H54 (cell line): ENCODE measurements around the gene FOXO1.

Experiments
- DNase-seq: peaks from one replicate; pipeline ENCODE4 v3.0.0; 2011; ENCODE audit warnings: low spot score, mixed read lengths; ENCODE audit not compliant: insufficient read length
- FAIRE-seq: peaks from 3 replicates; lab custom pipeline; 2011; peaks lifted over from hg19 to GRCh38; lab: Jason Lieb, UNC
- POLR2A ChIP-seq: IDR thresholded peaks from 2 replicates; pipeline ENCODE4 v1.6.1; 2011; ENCODE audit warnings: low read depth, mild to moderate bottlenecking, low read length

Gene FOXO1

DNA sequence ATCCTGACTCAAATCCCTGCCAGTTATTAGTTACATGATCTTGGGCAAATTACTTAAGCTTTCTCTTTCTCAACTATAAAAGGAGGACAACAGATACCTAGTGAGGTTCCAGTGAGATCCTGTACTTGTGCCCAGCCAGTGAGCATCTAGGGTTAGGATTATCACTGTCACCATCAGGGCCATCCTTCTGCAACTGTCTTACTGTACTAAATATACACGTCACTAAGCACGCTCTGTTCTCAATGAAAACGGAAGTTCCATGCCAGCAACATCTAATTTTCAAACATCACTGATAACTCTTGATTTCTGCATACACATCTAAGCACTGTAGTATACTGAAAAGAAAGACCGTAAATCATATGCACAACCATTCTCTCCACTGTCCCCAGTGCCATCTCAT, 70.0 kb downstream of the FOXO1 start:
- TF ChIP-seq POLR2A, result no peak
- DNase-seq (no peak), FAIRE-seq (no peak)

DNA sequence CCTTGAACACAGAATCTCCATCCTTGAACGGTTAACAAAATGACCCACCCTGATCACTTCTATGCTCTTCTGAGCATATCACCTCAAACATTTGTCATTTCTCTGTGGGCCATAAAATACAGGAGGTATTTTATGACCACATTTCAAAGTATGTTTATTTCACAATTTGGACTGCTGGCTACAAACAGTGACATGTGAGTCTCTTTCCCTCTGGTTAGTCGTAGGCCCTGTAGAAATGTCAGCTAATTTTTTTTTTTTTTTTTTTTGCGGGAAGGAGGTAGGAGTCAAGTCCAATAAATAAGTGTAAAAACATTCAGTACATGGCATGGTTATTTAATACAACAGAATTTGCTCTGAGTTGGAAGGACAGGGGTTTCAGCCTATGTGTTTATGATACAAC, 70.7 kb downstream of the FOXO1 start:
- no peak for FAIRE-seq
- no peak for TF ChIP-seq POLR2A

DNA sequence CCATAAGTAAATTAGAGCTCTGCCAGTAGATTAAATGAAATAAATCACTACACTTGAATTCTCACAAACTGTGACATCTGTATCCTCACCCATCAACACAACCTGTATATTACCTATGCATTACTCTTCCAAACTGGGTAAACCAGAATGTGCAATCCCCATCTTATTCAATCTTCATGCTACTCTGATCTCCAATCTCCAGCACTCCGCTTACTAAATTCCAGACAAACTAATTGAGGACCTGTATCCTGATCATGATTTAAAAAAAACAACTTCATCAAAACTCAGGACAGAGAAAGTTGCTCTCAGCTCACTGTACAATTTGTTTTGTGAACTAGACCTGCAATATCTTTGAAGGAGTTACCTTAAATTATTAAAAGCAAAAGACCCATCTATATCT, 74.4 kb downstream of the FOXO1 start:
- DNase-seq, result no peak
- TF ChIP-seq POLR2A, result no peak
- FAIRE-seq, result no peak

More for the DNA sequence above, 70.7 kb downstream of the FOXO1 start:
- DNase-seq, result no peak

DNA sequence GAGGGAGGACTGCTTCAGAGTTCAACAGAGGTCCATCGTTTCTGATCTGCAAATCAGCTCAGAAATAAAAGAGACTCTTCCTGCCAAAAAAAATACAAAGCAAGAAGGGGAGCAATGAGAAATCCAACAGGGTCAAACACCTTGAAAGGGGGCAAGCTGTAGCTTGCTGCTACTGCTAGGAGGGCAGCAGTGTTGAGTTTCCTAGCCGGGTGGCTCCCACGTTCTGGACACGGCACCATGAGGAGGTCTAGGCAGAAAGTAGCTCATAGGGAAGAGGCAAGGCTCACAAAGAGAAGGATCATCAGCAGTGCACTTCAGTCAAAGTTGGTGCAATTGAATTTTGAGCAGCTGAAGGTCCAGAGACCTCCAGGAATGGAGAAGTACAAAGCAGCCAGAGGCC, 75.3 kb downstream of the FOXO1 start:
- no peak for TF ChIP-seq POLR2A
- no peak for FAIRE-seq
- no peak for DNase-seq

- FAIRE-seq (no peak), DNase-seq (no peak)
- no peak for TF ChIP-seq POLR2A
Measured at GRCh38 chr13:40590112-40590862, 76.2 kb downstream of the FOXO1 start.

GRCh38 chr13:40589285-40590109, 76.9 kb downstream of the FOXO1 start:
- TF ChIP-seq POLR2A, result no peak
- DNase-seq (no peak), FAIRE-seq (no peak)

DNA sequence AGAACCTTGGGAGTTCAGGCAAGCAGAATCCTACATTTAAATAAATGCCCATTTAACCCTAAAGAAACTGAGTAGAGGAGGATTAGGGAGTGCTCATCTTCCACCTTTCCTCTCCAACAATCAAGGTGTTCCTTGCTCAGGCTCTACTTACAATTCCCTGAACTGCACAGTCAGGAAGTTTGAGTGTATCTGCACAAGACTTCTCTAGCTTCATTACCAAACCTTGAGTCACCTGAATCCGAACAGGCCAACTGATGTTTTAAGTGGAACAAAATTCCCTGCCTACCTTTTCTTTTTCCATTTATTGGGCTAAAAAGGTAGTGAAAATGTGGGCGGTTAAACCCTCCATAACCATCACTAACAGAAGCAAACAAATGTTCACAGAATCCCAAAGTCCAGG, 78.3 kb downstream of the FOXO1 start:
- no peak for DNase-seq
- no peak for FAIRE-seq
- no peak for TF ChIP-seq POLR2A

- no peak for TF ChIP-seq POLR2A
- no peak for FAIRE-seq
- DNase-seq, result no peak
Measured at GRCh38 chr13:40586886-40587565, 79.4 kb downstream of the FOXO1 start.

DNA sequence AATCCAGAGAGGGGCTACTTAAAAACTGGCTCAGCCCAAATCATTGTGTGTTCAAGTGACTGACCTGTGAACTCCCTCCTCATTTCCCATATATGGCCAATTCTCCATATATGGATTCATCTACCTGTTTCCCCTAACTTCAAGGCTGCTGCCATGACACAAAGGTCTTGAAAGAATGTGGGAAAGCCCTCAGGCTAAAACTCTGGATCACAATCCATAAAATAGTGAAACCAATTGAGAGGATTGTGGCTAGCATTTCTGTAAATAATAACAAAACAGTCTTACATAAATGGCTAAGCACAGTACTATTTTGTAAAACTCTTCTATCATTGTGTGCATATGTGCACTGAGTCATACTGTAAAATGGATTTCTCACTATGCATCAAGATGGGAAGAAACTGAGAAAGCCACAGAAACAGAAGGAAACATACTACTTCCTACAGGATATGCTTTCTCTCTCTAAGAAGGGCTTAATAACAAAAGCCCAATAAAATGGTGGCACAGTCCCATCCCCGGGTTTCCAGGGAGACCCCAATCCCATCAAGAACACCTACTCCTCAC, 80.5 kb downstream of the FOXO1 start:
- FAIRE-seq (no peak), DNase-seq (no peak)
- TF ChIP-seq POLR2A, result no peak

GRCh38 chr13:40583738-40584137, 82.7 kb downstream of the FOXO1 start:
- no peak for DNase-seq
- FAIRE-seq, result no peak
- no peak for TF ChIP-seq POLR2A

GRCh38 chr13:40582531-40582930, 83.9 kb downstream of the FOXO1 start:
- FAIRE-seq (no peak), DNase-seq (no peak)
- no peak for TF ChIP-seq POLR2A

DNA sequence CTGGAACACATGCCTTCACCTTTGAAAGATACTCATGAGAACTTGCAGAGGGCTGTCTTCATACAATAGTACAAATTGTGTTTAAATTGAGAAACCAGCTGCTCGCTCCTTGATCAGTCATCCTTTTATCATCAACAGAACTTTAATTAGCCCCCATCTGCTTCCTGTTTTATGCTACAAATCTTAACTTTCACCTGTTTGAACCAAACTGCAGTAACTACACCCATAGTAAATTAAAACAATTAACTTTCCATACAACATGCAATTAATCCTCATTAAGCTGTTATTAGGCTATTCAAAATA, 85.2 kb downstream of the FOXO1 start:
- DNase-seq (no peak), FAIRE-seq (no peak)
- TF ChIP-seq POLR2A, result no peak

DNA sequence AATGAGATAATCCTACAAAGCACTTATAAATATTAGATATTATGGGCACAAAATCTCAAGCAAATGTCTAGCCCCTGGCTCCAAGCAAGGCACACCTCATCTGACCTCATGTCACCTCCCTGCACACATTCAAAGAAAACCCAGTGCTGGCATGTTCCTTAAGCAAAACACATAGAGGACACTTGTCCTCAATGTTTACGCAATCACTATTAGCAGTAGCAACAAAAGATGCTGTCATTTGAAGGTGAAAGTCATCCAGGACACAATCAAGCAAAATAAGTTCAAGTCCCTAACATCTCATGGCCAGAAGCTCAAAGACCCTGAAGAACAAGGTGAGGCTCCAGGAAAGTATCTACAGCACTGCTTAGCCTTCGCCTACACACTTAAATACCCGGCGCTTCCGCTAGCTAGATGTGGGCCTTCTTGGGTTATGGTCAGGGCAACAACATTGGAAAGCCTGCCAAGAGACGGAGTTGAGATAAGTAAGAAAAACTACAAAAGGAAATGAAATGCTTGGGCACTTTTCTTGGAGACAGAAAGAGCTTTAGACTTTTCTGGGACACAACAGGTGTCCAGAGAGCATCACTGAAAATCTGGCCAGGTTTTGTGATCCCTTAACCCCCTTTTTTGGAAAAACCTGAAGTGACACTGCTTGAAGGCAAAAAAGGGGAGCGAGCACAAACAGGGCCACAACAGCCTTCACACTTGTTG, 85.7 kb downstream of the FOXO1 start:
- DNase-seq (no peak), FAIRE-seq (no peak)
- no peak for TF ChIP-seq POLR2A

DNA sequence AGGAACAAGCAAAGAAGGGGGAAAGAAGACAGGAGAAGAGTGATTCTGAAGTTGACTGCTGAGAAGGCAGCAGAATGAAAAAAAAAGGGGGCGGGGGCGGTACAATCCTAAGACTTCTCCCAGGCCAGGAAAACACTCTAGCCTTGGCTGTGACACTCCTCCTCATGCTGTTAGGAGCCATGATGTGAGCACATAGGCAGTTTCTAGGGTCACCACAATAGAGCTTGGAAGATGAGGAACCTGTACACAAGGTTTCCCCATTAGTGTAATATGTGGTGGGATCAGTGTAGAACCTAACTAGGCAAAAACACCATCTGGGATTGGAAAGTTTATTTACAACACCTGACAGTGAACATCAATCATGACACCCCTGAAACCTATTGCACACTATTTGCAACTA, 86.9 kb downstream of the FOXO1 start:
- DNase-seq (no peak), FAIRE-seq (no peak)
- TF ChIP-seq POLR2A, result no peak
